PFSK-1 (cell line): Measurements from ENCODE around the gene MARCHF3.

Experiments
- FOXP2 ChIP-seq: optimal IDR thresholded peaks from 2 replicates; pipeline ENCODE3; 2011; ENCODE audit warnings: borderline replicate concordance, control low read depth, inconsistent platforms; ENCODE audit not compliant: insufficient read depth; ENCODE audit errors: extremely low read length, extremely low read depth
- POLR2AphosphoS5 ChIP-seq: IDR thresholded peaks from 2 replicates; pipeline ENCODE4 v1.6.1; 2012; ENCODE audit warnings: low read depth, mild to moderate bottlenecking, control low read depth, low read length, moderate library complexity
- SIN3A ChIP-seq: IDR thresholded peaks from 2 replicates; pipeline ENCODE4 v1.6.1; 2012; ENCODE audit warnings: mild to moderate bottlenecking, low read length, moderate library complexity, borderline replicate concordance; ENCODE audit not compliant: insufficient read depth
- TAF1 ChIP-seq: IDR thresholded peaks from 2 replicates; pipeline ENCODE4 v1.6.1; 2012; ENCODE audit warnings: low read length, control low read depth, borderline replicate concordance; ENCODE audit not compliant: insufficient read depth
- TF ChIP-seq, protein P1 (sequence below), 2 experiments: IDR thresholded peaks; 2 replicates each; pipeline versions ENCODE4 v1.6.1 to v1.8.0; 2011 to 2012; ENCODE audit warnings: low read depth in 2 of 2, low read length in 2 of 2, control low read depth in 1 of 2, inconsistent platforms in 1 of 2, mild to moderate bottlenecking in 1 of 2, moderate library complexity in 1 of 2; ENCODE audit not compliant: insufficient read depth in 1 of 2

MARCHF3 gene

DNA sequence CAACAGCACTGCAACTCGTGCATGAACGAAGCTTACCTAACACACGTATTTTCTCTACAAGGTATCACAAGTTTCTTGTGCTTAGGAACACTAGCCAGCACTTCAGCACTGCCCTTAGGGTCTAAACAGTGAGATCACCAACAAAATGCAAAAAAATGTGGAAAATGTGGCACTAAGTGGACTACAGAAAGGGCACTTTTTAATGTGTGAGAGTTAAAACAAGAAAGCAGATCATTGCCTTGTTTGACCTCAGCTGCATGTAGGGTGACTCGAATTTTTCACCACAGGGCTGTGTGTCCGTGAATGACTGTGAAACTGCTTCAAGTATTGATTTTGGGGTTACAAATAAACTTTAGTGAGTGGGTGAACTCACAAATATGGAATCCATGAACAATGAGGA, 90.5 kb downstream of the MARCHF3 start:
- no peak for TF ChIP-seq TAF1
- TF ChIP-seq SIN3A: no peak
- TF ChIP-seq, protein P1, sequence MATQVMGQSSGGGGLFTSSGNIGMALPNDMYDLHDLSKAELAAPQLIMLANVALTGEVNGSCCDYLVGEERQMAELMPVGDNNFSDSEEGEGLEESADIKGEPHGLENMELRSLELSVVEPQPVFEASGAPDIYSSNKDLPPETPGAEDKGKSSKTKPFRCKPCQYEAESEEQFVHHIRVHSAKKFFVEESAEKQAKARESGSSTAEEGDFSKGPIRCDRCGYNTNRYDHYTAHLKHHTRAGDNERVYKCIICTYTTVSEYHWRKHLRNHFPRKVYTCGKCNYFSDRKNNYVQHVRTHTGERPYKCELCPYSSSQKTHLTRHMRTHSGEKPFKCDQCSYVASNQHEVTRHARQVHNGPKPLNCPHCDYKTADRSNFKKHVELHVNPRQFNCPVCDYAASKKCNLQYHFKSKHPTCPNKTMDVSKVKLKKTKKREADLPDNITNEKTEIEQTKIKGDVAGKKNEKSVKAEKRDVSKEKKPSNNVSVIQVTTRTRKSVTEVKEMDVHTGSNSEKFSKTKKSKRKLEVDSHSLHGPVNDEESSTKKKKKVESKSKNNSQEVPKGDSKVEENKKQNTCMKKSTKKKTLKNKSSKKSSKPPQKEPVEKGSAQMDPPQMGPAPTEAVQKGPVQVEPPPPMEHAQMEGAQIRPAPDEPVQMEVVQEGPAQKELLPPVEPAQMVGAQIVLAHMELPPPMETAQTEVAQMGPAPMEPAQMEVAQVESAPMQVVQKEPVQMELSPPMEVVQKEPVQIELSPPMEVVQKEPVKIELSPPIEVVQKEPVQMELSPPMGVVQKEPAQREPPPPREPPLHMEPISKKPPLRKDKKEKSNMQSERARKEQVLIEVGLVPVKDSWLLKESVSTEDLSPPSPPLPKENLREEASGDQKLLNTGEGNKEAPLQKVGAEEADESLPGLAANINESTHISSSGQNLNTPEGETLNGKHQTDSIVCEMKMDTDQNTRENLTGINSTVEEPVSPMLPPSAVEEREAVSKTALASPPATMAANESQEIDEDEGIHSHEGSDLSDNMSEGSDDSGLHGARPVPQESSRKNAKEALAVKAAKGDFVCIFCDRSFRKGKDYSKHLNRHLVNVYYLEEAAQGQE (IDR thresholded peaks at IDR 0.05; ENCODE audit: insufficient read depth in 1 of 2, low read depth in 2 of 2, low read length in 2 of 2): no peak
- no peak for TF ChIP-seq FOXP2
- no peak for TF ChIP-seq POLR2AphosphoS5

DNA sequence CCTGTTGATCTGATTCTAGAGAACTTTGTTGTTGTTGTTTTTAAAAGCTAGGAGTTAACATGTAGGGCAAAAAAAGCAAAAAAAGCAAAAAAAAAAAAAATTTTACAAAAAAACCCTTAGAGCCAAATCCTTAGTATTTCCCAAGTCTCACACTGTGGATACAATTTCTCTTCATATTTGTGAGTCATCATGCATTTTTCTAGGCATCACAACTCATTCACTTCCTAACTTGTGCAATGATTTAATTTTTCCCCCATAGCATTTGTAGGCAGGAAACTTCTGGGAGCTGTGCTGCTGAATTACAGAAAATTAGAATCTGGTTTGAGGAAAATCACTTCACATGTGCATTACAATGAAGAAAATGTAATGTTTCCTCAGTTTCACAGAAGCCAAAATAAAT, 91.9 kb downstream of the MARCHF3 start:
- TF ChIP-seq SIN3A: no peak
- TF ChIP-seq TAF1: no peak
- TF ChIP-seq, protein P1 (IDR thresholded peaks at IDR 0.05; ENCODE audit: insufficient read depth in 1 of 2, low read depth in 2 of 2, low read length in 2 of 2): no peak
- TF ChIP-seq POLR2AphosphoS5: no peak
- no peak for TF ChIP-seq FOXP2

DNA sequence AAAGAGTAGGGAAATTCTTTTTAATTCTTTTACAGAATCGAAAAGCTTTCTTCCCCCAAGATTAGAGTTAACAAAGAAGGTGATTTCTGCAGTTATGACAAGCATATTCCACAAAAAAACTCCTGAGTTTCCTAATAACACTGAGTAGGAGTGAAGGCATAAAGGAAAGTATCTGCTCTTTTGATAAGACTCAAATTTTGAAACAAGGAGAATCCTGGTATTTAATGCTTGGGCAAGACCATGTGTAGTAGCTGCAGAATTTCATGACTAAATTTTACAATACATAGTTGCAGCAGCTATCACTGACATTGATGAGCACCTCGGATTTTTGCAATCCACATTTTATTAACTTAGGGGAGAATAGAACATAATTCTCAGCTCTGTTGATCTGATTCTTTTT, 92.6 kb downstream of the MARCHF3 start:
- no peak for TF ChIP-seq POLR2AphosphoS5
- TF ChIP-seq, protein P1 (IDR thresholded peaks at IDR 0.05; ENCODE audit: insufficient read depth in 1 of 2, low read depth in 2 of 2, low read length in 2 of 2): no peak

DNA sequence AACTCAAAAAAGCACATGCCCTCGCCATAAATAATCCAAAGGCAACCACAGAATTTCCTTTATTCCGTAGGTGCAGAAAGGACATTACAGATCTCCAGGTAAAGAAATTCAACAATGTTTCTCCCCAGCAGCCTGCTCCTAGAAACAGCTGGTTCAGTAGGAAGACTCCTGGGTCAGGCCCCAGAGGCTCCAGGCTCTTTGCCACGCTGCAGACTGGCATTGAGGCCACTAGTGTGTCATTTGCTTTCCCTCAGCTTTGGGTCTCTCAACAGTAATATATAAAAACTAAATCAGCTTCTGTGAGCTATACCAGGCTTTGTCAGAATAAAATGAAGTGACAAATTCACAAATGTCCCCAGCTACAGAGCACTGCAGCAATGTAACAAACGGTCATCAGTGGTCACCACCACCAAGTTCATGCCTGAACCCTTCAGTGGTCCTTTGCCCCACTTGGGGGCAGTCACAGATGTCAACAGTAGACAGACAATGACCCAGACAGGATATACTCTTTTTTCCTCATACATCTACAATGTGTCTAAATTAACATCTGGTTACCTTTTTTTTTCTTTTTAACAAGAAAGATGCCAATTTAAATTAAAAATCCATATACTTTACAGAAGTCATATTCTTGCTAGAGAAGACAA, 93.5 kb downstream of the MARCHF3 start:
- TF ChIP-seq SIN3A (no peak), FOXP2 (no peak), TAF1 (no peak), POLR2AphosphoS5 (no peak)
- TF ChIP-seq, protein P1 (IDR thresholded peaks at IDR 0.05; ENCODE audit: insufficient read depth in 1 of 2, low read depth in 2 of 2, low read length in 2 of 2): no peak
